ENCODE data around the gene SDK2. TPM values are rescaled to one million over a fixed set of nuclear protein-coding genes. Genes with fewer than 3 reads are reported as not detected.

Gene SDK2
- total RNA-seq, 1 donor from 2014 or later = 11.2 TPM

- Histone ChIP-seq H2AFZ (ENCODE audit: low read depth, low read length) (no peak overlapping the region), H4K20me1 (ENCODE audit: insufficient read depth, low read length) (no peaks in the 10 kb centered on the region), H3K36me3 (ENCODE audit: insufficient read depth, low read length) (no peaks in the 10 kb centered on the region), H3K4me2 (ENCODE audit: low read length) (no peak overlapping the region), H3K4me3 (ENCODE audit: insufficient read depth, low read depth, low read length) (no peak overlapping the region), H3K79me2 (ENCODE audit: insufficient read depth, low read length) (no peaks in the 10 kb centered on the region), H3K27me3 (ENCODE audit: insufficient read depth, low read length) (no peaks in the 10 kb centered on the region), H3K9ac (ENCODE audit: low read length) (no peak overlapping the region), H3K4me1 (ENCODE audit: insufficient read depth, low read length) (no peaks in the 10 kb centered on the region), H3K27ac (ENCODE audit: low read depth, low read length) (no peak overlapping the region), H3K9me3 (ENCODE audit: insufficient read depth, low read depth, low read length) (no peaks in the 10 kb centered on the region)
- FAIRE-seq (no peak), DNase-seq (ENCODE audit: low read depth) (no peak)
- Mint-ChIP-seq H3K9me3 (ENCODE audit: unreplicated experiment) (no peaks in the 10 kb centered on the region), H3K27me3 (ENCODE audit: low read depth, unreplicated experiment) (peaks cover 10% of the 10 kb centered on the region), H3K4me1 (ENCODE audit: low read depth, unreplicated experiment) (peaks cover 5% of the 10 kb centered on the region), H3K4me3 (ENCODE audit: unreplicated experiment) (no peak overlapping the region), H3K36me3 (ENCODE audit: low read depth, unreplicated experiment) (no peaks in the 10 kb centered on the region), H3K27ac (ENCODE audit: unreplicated experiment) (no peak overlapping the region)
- TF ChIP-seq CTCF (IDR thresholded peaks at IDR 0.05; ENCODE audit: insufficient read depth, low read depth, low read length) (no peak), EZH2 (IDR thresholded peaks at IDR 0.05; ENCODE audit: insufficient read depth, low read length) (no peak)
Measured at GRCh38 chr17:73560661-73561060, 83.6 kb downstream of the SDK2 start.

- peaks cover 14% of the 10 kb centered on the region for H3K27me3 Mint-ChIP-seq (ENCODE audit: low read depth, unreplicated experiment)
- peaks cover 5% of the 10 kb centered on the region for H3K4me1 Mint-ChIP-seq (ENCODE audit: low read depth, unreplicated experiment)
- no peaks in the 10 kb centered on the region for H3K36me3 Mint-ChIP-seq (ENCODE audit: low read depth, unreplicated experiment)
- H3K27ac Mint-ChIP-seq (ENCODE audit: unreplicated experiment) = no peak overlapping the region
- Histone ChIP-seq H2AFZ (ENCODE audit: low read depth, low read length) (no peak overlapping the region), H3K4me1 (ENCODE audit: insufficient read depth, low read length) (no peaks in the 10 kb centered on the region), H3K9ac (ENCODE audit: low read length) (no peak overlapping the region), H3K79me2 (ENCODE audit: insufficient read depth, low read length) (no peaks in the 10 kb centered on the region), H3K36me3 (ENCODE audit: insufficient read depth, low read length) (no peaks in the 10 kb centered on the region), H3K4me2 (ENCODE audit: low read length) (no peak overlapping the region), H3K27ac (ENCODE audit: low read depth, low read length) (no peak overlapping the region), H3K4me3 (ENCODE audit: insufficient read depth, low read depth, low read length) (no peak overlapping the region), H3K9me3 (ENCODE audit: insufficient read depth, low read depth, low read length) (no peaks in the 10 kb centered on the region), H4K20me1 (ENCODE audit: insufficient read depth, low read length) (no peaks in the 10 kb centered on the region), H3K27me3 (ENCODE audit: insufficient read depth, low read length) (no peaks in the 10 kb centered on the region)
- H3K4me3 Mint-ChIP-seq (ENCODE audit: unreplicated experiment) = no peak overlapping the region
- FAIRE-seq (no peak), DNase-seq (ENCODE audit: low read depth) (no peak)
- TF ChIP-seq CTCF (IDR thresholded peaks at IDR 0.05; ENCODE audit: insufficient read depth, low read depth, low read length) (no peak), EZH2 (IDR thresholded peaks at IDR 0.05; ENCODE audit: insufficient read depth, low read length) (no peak)
- no peaks in the 10 kb centered on the region for H3K9me3 Mint-ChIP-seq (ENCODE audit: unreplicated experiment)
Measured at GRCh38 chr17:73559532-73559931, 84.7 kb downstream of the SDK2 start.

DNA sequence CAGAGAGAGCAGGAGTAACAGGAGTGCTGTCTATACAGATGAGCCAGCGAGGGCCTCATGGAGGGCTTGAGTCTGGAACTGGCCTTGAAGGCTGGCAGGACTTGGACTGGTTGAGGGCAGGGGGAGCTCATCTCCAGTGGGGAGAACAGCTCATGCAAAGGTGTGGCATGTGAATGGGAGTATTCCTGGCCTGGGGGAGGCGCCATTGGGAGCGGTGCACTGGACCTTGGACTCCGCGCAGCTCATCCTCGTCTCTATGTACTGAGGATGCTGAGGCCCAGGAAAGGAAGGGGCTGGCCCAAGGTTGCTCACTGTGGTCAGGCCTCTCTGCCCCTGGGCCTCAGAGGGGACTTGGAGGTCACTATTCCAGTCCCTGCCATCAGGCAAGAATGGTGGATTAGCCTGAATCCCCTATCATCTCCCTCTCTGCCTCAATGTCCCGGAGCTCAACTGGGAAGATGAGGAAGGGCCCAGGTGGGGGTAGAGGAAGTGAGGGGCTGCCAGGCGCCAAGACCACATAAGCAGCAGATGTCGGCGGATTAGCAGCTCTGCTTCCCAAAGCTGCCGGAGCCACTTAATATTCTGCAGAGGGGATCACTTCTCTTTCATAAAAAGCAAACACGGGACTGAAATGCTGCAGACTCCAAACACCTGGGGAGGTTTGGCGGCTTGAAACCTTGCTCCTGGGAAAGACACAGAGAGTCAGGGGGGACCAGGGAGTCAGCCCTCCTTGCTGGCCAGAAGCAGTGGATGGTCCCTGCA is 88.9 kb downstream of the SDK2 start:
- Histone ChIP-seq H3K79me2 (ENCODE audit: insufficient read depth, low read length) (no peaks in the 10 kb centered on the region), H3K36me3 (ENCODE audit: insufficient read depth, low read length) (no peaks in the 10 kb centered on the region), H3K4me2 (ENCODE audit: low read length) (no peak overlapping the region), H3K27me3 (ENCODE audit: insufficient read depth, low read length) (no peaks in the 10 kb centered on the region), H4K20me1 (ENCODE audit: insufficient read depth, low read length) (no peaks in the 10 kb centered on the region), H3K9ac (ENCODE audit: low read length) (no peak overlapping the region), H3K4me3 (ENCODE audit: insufficient read depth, low read depth, low read length) (no peak overlapping the region), H3K4me1 (ENCODE audit: insufficient read depth, low read length) (no peaks in the 10 kb centered on the region), H3K9me3 (ENCODE audit: insufficient read depth, low read depth, low read length) (no peaks in the 10 kb centered on the region), H3K27ac (ENCODE audit: low read depth, low read length) (no peak overlapping the region), H2AFZ (ENCODE audit: low read depth, low read length) (no peak overlapping the region)
- Mint-ChIP-seq H3K36me3 (ENCODE audit: low read depth, unreplicated experiment) (no peaks in the 10 kb centered on the region), H3K4me3 (ENCODE audit: unreplicated experiment) (peak overlapping the region; percentile 29), H3K27ac (ENCODE audit: unreplicated experiment) (no peak overlapping the region), H3K4me1 (ENCODE audit: low read depth, unreplicated experiment) (peaks cover 10% of the 10 kb centered on the region), H3K27me3 (ENCODE audit: low read depth, unreplicated experiment) (peaks cover 18% of the 10 kb centered on the region), H3K9me3 (ENCODE audit: unreplicated experiment) (peaks cover 3% of the 10 kb centered on the region)
- FAIRE-seq = no peak
- no peak for TF ChIP-seq EZH2 (IDR thresholded peaks at IDR 0.05; ENCODE audit: insufficient read depth, low read length)
- no peak for TF ChIP-seq CTCF (IDR thresholded peaks at IDR 0.05; ENCODE audit: insufficient read depth, low read depth, low read length)
- no peak for DNase-seq (ENCODE audit: low read depth)
